Esophagus squamous epithelium (tissue), 4 donors: ENCODE measurements around the gene ECE2.

Experiments
- CTCF ChIP-seq, 6 experiments: fragments of 450-650 bp in 4 of 6; fragments of 200-600 bp in 2 of 6; sonication (generic) in 2 of 6; IDR thresholded peaks; one replicate each; pipeline ENCODE4 v1.5.1; 2016 to 2019; ENCODE audit warnings: antibody characterized with exemption in 6 of 6, mild to moderate bottlenecking in 4 of 6, moderate library complexity in 4 of 6
- POLR2A ChIP-seq, 4 donors: fragments of 450-650 bp; IDR thresholded peaks; one replicate each; pipeline ENCODE4 v1.6.1; 2017; ENCODE audit warnings: antibody characterized with exemption in 4 of 4, mild to moderate bottlenecking in 4 of 4, moderate library complexity in 3 of 4

DNA sequence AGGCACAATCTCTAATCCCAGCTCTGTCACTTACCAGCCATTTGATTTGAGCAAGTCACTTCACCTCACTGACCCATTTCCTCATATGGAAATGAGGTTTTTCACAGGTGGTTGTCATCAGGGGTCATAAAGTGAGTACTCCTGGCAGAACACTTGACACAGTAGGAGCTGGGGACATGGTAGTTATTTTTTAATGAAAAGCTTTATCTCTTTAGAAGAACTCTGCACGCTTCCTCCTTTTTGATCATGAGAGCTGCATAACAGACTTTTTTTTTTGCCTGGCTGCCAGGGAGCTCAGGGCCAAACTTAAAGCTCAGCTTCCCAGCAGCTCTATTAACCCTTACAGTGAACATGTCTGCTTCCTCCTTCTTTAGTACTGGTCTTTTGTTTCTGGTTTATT, 38.0 kb upstream of the ECE2 start:
- TF ChIP-seq CTCF (IDR thresholded peaks at IDR 0.05) = no peak
- TF ChIP-seq POLR2A (IDR thresholded peaks at IDR 0.05) = no peak
